ENCODE results near the gene WFS1.

Gene WFS1

DNA sequence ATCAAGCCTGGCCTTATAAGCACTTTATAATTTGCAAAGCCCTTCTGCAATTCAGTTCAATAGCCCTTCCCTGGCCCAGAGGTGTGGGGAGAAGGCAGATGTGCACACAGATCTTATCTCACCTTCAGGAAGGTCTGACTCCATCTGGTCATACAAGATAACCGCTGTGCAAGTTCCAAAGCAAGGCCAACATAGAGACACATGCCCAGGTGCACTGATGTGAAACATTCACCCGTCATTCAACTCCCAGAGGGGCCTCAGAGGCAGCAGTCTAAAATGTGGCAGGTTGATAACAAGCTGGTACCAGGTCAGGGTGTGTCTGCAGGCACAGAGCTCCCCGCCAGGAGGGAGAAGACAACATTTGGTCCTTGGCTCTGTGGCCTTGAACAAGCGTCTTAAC lies 10.9 kb upstream of the WFS1 start:
- Histone ChIP-seq H3K27me3 (ENCODE audit: insufficient read depth, poor library complexity, severe bottlenecking) (no peaks in the 10 kb centered on the region), H3K9me3 (ENCODE audit: severe bottlenecking) (no peaks in the 10 kb centered on the region), H3K36me3 (ENCODE audit: low read depth) (no peaks in the 10 kb centered on the region), H3K27ac (ENCODE audit: poor library complexity, severe bottlenecking) (no peak overlapping the region), H3K4me1 (ENCODE audit: insufficient read depth, poor library complexity, severe bottlenecking) (no peaks in the 10 kb centered on the region), H3K4me3 (ENCODE audit: severe bottlenecking) (no peak overlapping the region)
- ATAC-seq (ENCODE audit: low read depth) (no peak), DNase-seq (ENCODE audit: low spot score) (no peak)
- TF ChIP-seq CTCF (IDR thresholded peaks at IDR 0.05; ENCODE audit: poor library complexity, severe bottlenecking), result no peak

DNA sequence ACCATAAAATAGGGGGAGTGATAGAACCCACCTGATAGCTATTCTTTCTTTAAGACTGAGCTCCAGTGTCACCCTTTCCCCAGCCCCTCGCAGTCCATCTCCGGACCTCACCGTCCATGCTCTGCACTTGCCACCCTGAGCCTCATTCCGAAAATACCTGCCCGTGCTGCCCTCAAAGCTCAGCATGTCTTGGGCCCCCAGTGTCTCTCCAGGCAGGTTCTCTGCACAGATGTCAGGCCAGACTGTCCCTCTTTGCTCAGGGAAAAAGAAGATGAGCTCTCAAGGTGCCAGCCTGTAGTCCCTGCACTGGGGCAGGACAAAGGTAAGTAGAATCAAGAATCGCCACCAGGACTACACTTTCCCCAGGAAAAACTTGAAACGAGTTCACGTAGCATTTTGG lies 9.8 kb upstream of the WFS1 start:
- H3K4me1 ChIP-seq (ENCODE audit: insufficient read depth, poor library complexity, severe bottlenecking), result no peaks in the 10 kb centered on the region
- TF ChIP-seq CTCF (IDR thresholded peaks at IDR 0.05; ENCODE audit: poor library complexity, severe bottlenecking), result no peak
- ATAC-seq (ENCODE audit: low read depth) (no peak), DNase-seq (ENCODE audit: low spot score) (no peak)
- no peaks in the 10 kb centered on the region for H3K36me3 ChIP-seq (ENCODE audit: low read depth)
- H3K9me3 ChIP-seq (ENCODE audit: severe bottlenecking), result no peaks in the 10 kb centered on the region
- H3K4me3 ChIP-seq (ENCODE audit: severe bottlenecking), result no peak overlapping the region
- no peak overlapping the region for H3K27ac ChIP-seq (ENCODE audit: poor library complexity, severe bottlenecking)
- H3K27me3 ChIP-seq (ENCODE audit: insufficient read depth, poor library complexity, severe bottlenecking), result no peaks in the 10 kb centered on the region

GRCh38 chr4:6262176-6262575 lies 7.5 kb upstream of the WFS1 start:
- Histone ChIP-seq H3K4me1 (ENCODE audit: insufficient read depth, poor library complexity, severe bottlenecking) (no peaks in the 10 kb centered on the region), H3K27me3 (ENCODE audit: insufficient read depth, poor library complexity, severe bottlenecking) (no peaks in the 10 kb centered on the region), H3K9me3 (ENCODE audit: severe bottlenecking) (no peaks in the 10 kb centered on the region), H3K4me3 (ENCODE audit: severe bottlenecking) (no peak overlapping the region), H3K27ac (ENCODE audit: poor library complexity, severe bottlenecking) (no peak overlapping the region), H3K36me3 (ENCODE audit: low read depth) (no peaks in the 10 kb centered on the region)
- no peak for TF ChIP-seq CTCF (IDR thresholded peaks at IDR 0.05; ENCODE audit: poor library complexity, severe bottlenecking)
- DNase-seq (ENCODE audit: low spot score) (no peak), ATAC-seq (ENCODE audit: low read depth) (no peak)

DNA sequence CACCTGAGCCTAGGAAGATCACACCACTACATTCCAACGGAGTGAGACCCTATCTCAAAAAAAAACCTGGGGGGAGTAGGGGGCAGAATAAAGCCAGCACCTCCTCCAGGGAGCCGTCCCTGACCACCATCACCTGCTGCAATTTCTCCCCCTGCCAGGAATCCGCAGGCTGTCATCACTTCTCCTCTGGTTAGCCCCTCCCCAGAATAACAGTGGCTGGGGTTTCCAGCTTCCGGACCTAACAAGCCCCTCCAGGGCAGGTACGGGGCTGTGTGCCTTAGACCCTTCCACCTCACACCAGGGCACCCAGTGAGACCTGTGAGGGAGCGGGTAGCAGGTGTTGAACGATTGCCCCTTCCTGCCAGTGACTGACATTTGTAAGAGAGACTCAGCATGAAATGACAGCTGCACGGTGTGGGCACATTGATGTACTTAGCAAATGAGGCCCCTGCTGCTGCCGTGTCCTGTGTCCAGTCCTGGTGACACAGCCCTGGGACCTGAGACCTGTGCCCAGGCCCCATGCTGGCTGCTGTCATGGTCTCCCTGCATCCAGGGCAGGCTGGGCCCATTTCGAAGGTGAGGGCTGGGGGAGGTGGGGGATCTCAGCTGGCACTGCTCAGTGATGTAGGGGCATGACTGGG lies 6.7 kb upstream of the WFS1 start:
- no peak for TF ChIP-seq CTCF (IDR thresholded peaks at IDR 0.05; ENCODE audit: poor library complexity, severe bottlenecking)
- Histone ChIP-seq H3K27me3 (ENCODE audit: insufficient read depth, poor library complexity, severe bottlenecking) (no peaks in the 10 kb centered on the region), H3K4me1 (ENCODE audit: insufficient read depth, poor library complexity, severe bottlenecking) (no peaks in the 10 kb centered on the region), H3K27ac (ENCODE audit: poor library complexity, severe bottlenecking) (no peak overlapping the region), H3K4me3 (ENCODE audit: severe bottlenecking) (no peak overlapping the region), H3K36me3 (ENCODE audit: low read depth) (no peaks in the 10 kb centered on the region), H3K9me3 (ENCODE audit: severe bottlenecking) (no peaks in the 10 kb centered on the region)
- no peak for DNase-seq (ENCODE audit: low spot score)
- ATAC-seq (ENCODE audit: low read depth), result no peak

DNA sequence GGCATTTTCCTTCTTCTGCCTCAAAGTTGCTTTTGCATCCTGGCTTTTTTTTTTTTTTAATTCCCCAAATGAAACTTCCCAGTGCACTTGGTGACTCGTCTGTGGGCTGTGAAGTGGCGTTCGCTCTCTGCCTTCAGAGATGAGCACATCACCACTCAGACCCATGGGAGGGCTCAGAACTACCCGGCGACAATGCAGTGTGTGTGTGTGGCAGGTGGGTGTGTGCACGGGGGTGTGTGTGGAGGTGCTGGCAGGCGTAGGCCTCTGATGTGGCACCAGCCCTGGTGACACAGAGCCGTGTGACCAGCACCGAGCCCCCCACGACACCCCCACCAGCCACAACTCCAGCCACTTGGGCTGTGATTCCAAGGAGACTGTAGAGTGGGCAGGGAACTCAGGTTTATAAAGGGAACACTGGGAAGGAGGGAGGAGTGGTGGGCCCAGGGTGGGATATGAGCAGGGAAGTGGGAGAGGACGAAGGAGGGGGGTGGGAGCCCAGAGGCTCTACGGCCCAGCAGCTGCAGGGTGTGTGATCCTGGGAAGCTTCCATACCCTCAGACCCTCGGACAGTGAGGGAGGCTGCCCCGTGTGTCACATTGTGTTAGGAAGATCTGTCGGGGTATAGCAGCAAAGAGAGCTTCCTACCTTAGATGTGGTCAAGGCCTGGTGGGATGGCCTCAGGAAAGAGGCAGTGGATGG lies 6.0 kb upstream of the WFS1 start:
- Histone ChIP-seq H3K4me1 (ENCODE audit: insufficient read depth, poor library complexity, severe bottlenecking) (no peaks in the 10 kb centered on the region), H3K36me3 (ENCODE audit: low read depth) (no peaks in the 10 kb centered on the region), H3K27me3 (ENCODE audit: insufficient read depth, poor library complexity, severe bottlenecking) (no peaks in the 10 kb centered on the region), H3K4me3 (ENCODE audit: severe bottlenecking) (no peak overlapping the region), H3K27ac (ENCODE audit: poor library complexity, severe bottlenecking) (no peak overlapping the region), H3K9me3 (ENCODE audit: severe bottlenecking) (no peaks in the 10 kb centered on the region)
- no peak for ATAC-seq (ENCODE audit: low read depth)
- no peak for DNase-seq (ENCODE audit: low spot score)
- no peak for TF ChIP-seq CTCF (IDR thresholded peaks at IDR 0.05; ENCODE audit: poor library complexity, severe bottlenecking)

Measured in RWPE2 (cell line).